Calu3 (cell line): ENCODE data around the gene GMNN. TPM values are rescaled to one million over a fixed set of nuclear protein-coding genes. Genes with fewer than 3 reads are reported as not detected.
"Not testable (repeated sequence)": the region's sequence is repeated elsewhere in the genome, so short reads cannot be mapped to it uniquely, and the experiment has no call there.

Experiments
- BruUV-seq: library from RNA; stranded (reverse); fragments of 400-500 nt; replicated peaks from 2 replicates; lab custom pipeline; 2021; lab: Mats Ljungman, UMichigan
- CTCF ChIA-PET: fragments of 300-600 bp; sonication (Branson Sonifier 250); formaldehyde crosslinking; loops from one replicate; lab custom pipeline; 2022; ENCODE audit warnings: antibody characterized with exemption; lab: Charles Lee
- DNase-seq: peaks from one replicate; pipeline ENCODE4 v3.0.0; 2022
- H3K27ac Mint-ChIP-seq: one replicate; pipeline ENCODE4 v1.8.0; 2022; ENCODE audit warnings: mixed read lengths; ENCODE audit not compliant: unreplicated experiment
- H3K27me3 Mint-ChIP-seq: one replicate; pipeline ENCODE4 v1.8.0; 2022; ENCODE audit warnings: mixed read lengths; ENCODE audit not compliant: unreplicated experiment
- H3K36me3 Mint-ChIP-seq: one replicate; pipeline ENCODE4 v1.8.0; 2022; ENCODE audit warnings: mild to moderate bottlenecking, moderate library complexity, mixed read lengths; ENCODE audit not compliant: insufficient read depth, unreplicated experiment
- H3K4me1 Mint-ChIP-seq: one replicate; pipeline ENCODE4 v1.8.0; 2022; ENCODE audit warnings: mild to moderate bottlenecking, low read depth, mixed read lengths; ENCODE audit not compliant: unreplicated experiment
- H3K4me3 Mint-ChIP-seq: one replicate; pipeline ENCODE4 v1.8.0; 2022; ENCODE audit warnings: mild to moderate bottlenecking, low read depth, moderate library complexity, mixed read lengths; ENCODE audit not compliant: unreplicated experiment
- H3K9me3 Mint-ChIP-seq: one replicate; pipeline ENCODE4 v1.8.0; 2022; ENCODE audit warnings: low read depth, mixed read lengths; ENCODE audit not compliant: unreplicated experiment
- intact Hi-C: fragments of 100-400 bp; cut with micrococcal nuclease; formaldehyde crosslinking; loops from one replicate; pipeline ENCODE4 v1.10.0; 2022; ENCODE audit not compliant: unreplicated experiment
- total RNA-seq: library from RNA; stranded (reverse); gene quantifications from 2 replicates; pipeline ENCODE4 v1.2.3, GENCODE V29; 2022
- TF ChIP-seq, protein P1 (sequence below): fragments of 200-600 bp; IDR thresholded peaks from one replicate; pipeline ENCODE4 v1.8.0; 2022; ENCODE audit warnings: antibody characterized with exemption; ENCODE audit not compliant: unreplicated experiment

Gene GMNN
- total RNA-seq, 1 experiment from 2014 or later = 200 TPM

DNA sequence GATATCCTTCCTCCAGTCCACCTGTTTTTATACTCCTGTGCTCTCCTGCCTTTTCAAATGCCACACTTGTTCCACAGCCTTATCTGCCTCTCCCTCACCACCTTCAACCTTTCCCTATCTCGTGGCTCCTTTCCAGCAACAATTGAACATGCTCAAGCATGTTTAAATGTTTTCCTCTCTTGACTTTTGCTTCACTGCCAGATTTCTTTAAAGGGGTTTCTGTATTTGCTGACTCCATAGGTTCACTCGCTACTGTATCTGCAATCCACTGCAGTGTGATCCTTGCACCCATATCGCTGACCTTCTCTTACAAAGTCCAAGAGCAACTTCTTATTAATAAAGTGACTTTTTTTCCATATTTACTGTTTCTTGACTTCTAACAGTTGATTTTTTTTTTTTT lies 11.2 kb upstream of the GMNN start:
- intact Hi-C loops = no loop called here
- no peak overlapping the region for H3K4me3 Mint-ChIP-seq
- TF ChIP-seq, protein P1, sequence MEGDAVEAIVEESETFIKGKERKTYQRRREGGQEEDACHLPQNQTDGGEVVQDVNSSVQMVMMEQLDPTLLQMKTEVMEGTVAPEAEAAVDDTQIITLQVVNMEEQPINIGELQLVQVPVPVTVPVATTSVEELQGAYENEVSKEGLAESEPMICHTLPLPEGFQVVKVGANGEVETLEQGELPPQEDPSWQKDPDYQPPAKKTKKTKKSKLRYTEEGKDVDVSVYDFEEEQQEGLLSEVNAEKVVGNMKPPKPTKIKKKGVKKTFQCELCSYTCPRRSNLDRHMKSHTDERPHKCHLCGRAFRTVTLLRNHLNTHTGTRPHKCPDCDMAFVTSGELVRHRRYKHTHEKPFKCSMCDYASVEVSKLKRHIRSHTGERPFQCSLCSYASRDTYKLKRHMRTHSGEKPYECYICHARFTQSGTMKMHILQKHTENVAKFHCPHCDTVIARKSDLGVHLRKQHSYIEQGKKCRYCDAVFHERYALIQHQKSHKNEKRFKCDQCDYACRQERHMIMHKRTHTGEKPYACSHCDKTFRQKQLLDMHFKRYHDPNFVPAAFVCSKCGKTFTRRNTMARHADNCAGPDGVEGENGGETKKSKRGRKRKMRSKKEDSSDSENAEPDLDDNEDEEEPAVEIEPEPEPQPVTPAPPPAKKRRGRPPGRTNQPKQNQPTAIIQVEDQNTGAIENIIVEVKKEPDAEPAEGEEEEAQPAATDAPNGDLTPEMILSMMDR = no peak
- DNase-seq = no peak
- H3K27me3 Mint-ChIP-seq = no peaks in the 10 kb centered on the region
- CTCF ChIA-PET = interaction anchor here (0.7 kb wide), 1 partner anchor 64 kb away, joined by 6 read pairs; no protein-coding TSS in a partner anchor
- H3K36me3 Mint-ChIP-seq = no peaks in the 10 kb centered on the region
- H3K4me1 Mint-ChIP-seq = peaks cover 25% of the 10 kb centered on the region
- H3K9me3 Mint-ChIP-seq = no peaks in the 10 kb centered on the region
- BruUV-seq = no TSS peak
- H3K27ac Mint-ChIP-seq = no peak overlapping the region

DNA sequence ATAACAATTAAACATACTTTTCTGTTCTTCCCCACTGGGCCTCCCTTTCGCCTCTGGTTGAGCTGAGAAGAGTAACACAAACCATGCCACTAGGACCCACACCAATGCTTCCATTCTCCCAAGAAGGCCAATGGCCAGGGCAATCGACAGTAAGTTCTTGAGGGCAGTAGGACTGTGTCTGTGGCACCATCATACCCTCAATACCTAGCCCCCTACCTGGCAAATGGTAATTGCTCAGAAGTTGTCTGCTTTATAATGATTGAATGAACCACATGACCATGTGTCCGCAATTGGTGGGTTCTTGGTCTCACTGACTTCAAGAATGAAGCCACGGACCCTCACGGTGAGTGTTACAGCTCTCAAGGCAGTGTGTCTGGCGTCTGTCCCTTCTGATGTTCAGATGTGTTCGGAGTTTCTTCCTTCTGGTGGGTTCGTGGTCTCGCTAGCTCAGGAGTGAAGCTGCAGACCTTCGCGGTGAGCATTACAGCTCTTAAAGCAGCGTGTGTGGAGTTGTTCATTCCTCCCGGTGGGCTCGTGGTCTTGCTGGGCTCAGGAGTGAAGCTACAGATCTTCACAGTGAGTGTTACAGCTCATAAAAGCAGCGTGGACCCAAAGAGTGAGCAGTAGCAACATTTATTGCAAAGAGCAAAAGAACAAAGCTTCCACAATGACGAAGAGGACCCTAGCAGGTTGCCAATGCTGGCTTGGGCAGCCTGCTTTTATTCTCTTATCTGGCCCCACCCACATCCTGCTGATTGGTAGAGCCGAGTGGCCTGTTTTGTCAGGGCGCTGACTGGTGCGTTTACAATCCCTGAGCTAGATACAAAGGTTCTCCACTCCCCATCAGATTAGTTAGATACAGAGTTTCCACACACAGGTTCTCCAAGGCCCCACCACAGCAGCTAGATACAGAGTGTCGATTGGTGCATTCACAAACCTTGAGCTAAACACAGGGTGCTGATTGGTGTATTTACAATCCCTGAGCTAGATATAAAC lies 9.6 kb upstream of the GMNN start:
- peaks cover 25% of the 10 kb centered on the region for H3K4me1 Mint-ChIP-seq
- H3K27ac Mint-ChIP-seq, H3K9me3 Mint-ChIP-seq, H3K27me3 Mint-ChIP-seq, DNase-seq, intact Hi-C loops, H3K36me3 Mint-ChIP-seq, BruUV-seq, H3K4me3 Mint-ChIP-seq: not testable (repeated sequence)
- CTCF ChIA-PET = interaction anchor here (0.6 to 2.6 kb wide), 6 partner anchors 8 to 184 kb away, joined by 3 to 23 read pairs (median 6); partner anchors contain the start of gene C6orf62

DNA sequence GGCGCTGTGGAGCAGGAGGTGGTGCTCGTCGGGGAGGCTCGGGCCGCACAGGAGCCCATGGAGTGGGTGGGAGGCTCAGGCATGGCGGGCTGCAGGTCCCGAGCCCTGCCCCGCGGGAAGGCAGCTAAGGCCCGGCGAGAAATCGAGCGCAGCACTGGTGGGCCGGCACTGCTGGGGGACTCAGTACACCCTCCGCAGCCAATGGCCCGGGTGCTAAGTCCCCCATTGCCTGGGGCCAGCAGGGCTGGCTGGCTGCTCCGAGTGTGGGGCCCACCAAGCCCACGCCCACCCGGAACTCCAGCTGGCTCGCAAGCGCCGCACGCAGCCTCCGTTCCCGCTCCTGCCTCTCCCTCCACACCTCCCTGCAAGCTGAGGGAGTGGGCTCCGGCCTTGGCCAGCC lies 8.8 kb upstream of the GMNN start:
- not testable (repeated sequence) for H3K27ac Mint-ChIP-seq, BruUV-seq, H3K36me3 Mint-ChIP-seq, H3K27me3 Mint-ChIP-seq, H3K9me3 Mint-ChIP-seq, DNase-seq
- intact Hi-C loops = loop anchor here (1.0 kb wide), 5 partner anchors 48 to 241 kb away; no protein-coding TSS in a partner anchor
- CTCF ChIA-PET = interaction anchor here (0.7 to 2.6 kb wide), 7 partner anchors 23 to 252 kb away, joined by 3 to 23 read pairs (median 7); partner anchors contain the start of gene C6orf62
- Mint-ChIP-seq H3K4me3 (peak overlapping the region; percentile 27), H3K4me1 (peaks cover 25% of the 10 kb centered on the region)

DNA sequence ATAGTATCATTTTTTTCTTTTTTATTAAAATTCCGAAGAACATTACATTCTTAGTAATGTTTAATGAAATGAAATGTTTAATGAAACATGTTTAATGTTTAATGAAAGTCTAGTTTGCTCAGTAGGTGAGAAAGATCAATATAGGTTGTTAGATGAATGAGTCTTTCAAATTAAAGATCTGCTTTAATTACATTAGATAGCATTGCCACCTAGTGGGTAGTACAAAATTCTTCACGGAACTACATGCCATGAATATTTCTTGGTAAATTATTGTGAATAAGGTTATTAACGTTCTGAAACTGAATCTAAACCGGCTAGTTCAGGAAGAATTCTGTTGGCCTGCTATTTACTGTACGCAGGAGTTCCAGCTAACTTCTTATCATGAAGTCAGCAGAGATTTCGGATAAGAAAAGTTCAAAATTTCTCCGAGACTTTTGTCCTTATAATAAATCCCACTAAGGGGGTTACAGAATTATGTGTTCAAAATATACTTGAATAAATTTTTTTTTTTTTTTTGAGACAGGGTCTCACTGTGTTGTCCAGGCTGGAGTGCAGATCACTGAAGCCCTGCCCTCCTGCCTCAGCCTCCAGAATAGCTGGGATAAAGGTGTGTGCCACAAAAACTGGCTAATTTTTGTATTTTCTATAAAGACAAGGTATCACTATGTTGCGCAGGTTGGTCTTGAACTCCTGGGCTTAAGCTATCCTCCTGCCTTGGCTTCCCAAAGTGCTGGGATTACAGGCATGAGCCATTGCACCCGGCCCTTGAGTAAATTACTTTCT lies 7.9 kb upstream of the GMNN start:
- H3K27me3 Mint-ChIP-seq = no peaks in the 10 kb centered on the region
- CTCF ChIA-PET = interaction anchor here (0.7 to 2.6 kb wide), 10 partner anchors 24 to 251 kb away, joined by 3 to 23 read pairs (median 5); partner anchors contain the start of gene C6orf62
- H3K4me3 Mint-ChIP-seq = no peak overlapping the region
- H3K9me3 Mint-ChIP-seq = no peaks in the 10 kb centered on the region
- TF ChIP-seq, protein P1 = peak; percentile 67
- H3K27ac Mint-ChIP-seq = peak overlapping the region; percentile 17
- H3K4me1 Mint-ChIP-seq = peaks cover 25% of the 10 kb centered on the region
- intact Hi-C loops = loop anchor here (1.0 kb wide), 5 partner anchors 49 to 242 kb away; no protein-coding TSS in a partner anchor
- no peaks in the 10 kb centered on the region for H3K36me3 Mint-ChIP-seq
- DNase-seq = no peak
- no TSS peak for BruUV-seq

DNA sequence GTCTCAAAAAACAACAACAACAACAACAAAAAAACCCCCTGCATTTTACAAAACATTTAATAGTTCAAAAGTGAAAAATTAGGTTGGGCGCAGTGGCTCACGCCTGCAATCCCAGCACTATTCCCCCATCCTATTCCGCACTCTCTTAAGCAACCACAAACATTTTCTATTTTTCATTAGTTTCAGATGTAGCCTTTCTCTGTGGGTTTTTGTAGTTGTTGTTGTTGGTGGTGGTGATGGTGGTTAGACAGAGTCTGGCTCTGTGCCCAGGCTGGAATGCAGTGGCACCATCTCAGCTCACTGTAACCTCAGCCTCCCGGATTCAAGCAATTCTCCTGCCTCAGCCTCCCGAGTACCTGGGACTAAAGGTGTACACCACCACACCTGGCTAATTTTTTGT lies 6.4 kb upstream of the GMNN start:
- no TSS peak for BruUV-seq
- TF ChIP-seq, protein P1 = no peak
- no peaks in the 10 kb centered on the region for H3K27me3 Mint-ChIP-seq
- no peak for DNase-seq
- CTCF ChIA-PET = no interaction called here
- H3K36me3 Mint-ChIP-seq = no peaks in the 10 kb centered on the region
- H3K4me1 Mint-ChIP-seq = peaks cover 22% of the 10 kb centered on the region
- H3K9me3 Mint-ChIP-seq = no peaks in the 10 kb centered on the region
- H3K27ac Mint-ChIP-seq = peak overlapping the region; percentile 18
- intact Hi-C loops = no loop called here
- H3K4me3 Mint-ChIP-seq = no peak overlapping the region
